Dedifferentiated amniotic fluid mesenchymal stem cell (primary cell): ENCODE results near the gene RXRB.

ENCODE experiments used
- DNase-seq: peaks from one replicate; pipeline ENCODE4 v3.0.0-alpha.2; 2016; ENCODE audit errors: extremely low spot score

The RXRB gene

GRCh38 chr6:33197431-33198048 is 2.9 kb downstream of the RXRB start:
- peak; percentile 84 for DNase-seq

GRCh38 chr6:33195304-33196165 is 4.9 kb downstream of the RXRB start:
- DNase-seq = no peak

GRCh38 chr6:33194431-33194979 is 6.0 kb downstream of the RXRB start:
- DNase-seq = no peak

GRCh38 chr6:33193619-33194018 is 6.8 kb downstream of the RXRB start:
- DNase-seq = no peak

- DNase-seq = no peak
These were observed 7.5 kb downstream of the RXRB start for GRCh38 chr6:33192671-33193602.

GRCh38 chr6:33192105-33192646 is 8.3 kb downstream of the RXRB start, which contains the start of gene COL11A2:
Gene COL11A2, minus strand, starts transcription at chr6:33192467. Its CDS starts 227 bp downstream, at chr6:33192240.
- no peak for DNase-seq

GRCh38 chr6:33191383-33192104 is 8.9 kb downstream of the RXRB start:
- DNase-seq = no peak

- no peak for DNase-seq
These were observed 9.9 kb downstream of the RXRB start for GRCh38 chr6:33190504-33191107.

- no peak for DNase-seq
These were observed 10.6 kb downstream of the RXRB start for GRCh38 chr6:33189625-33190448.

GRCh38 chr6:33189164-33189563 is 11.3 kb downstream of the RXRB start:
- DNase-seq = no peak

- DNase-seq = no peak
These were observed 12.7 kb downstream of the RXRB start for GRCh38 chr6:33187809-33188208.

GRCh38 chr6:33185654-33186187 is 14.7 kb downstream of the RXRB start:
- no peak for DNase-seq

- DNase-seq = no peak
These were observed 15.3 kb downstream of the RXRB start for GRCh38 chr6:33185190-33185589.

- DNase-seq = no peak
These were observed 17.3 kb downstream of the RXRB start for GRCh38 chr6:33183071-33183683.

GRCh38 chr6:33181141-33181540 is 19.3 kb downstream of the RXRB start:
- DNase-seq = no peak

GRCh38 chr6:33178755-33179475 is 21.6 kb downstream of the RXRB start:
- DNase-seq = no peak

- peak; percentile 68 for DNase-seq
These were observed 22.7 kb downstream of the RXRB start for GRCh38 chr6:33177552-33178446.
